Activated CD4-positive, alpha-beta T cell treated with anti-CD3 and anti-CD28 coated beads for 1 hour (primary cell): ENCODE data around the gene PIK3R2.
"Not testable (repeated sequence)": the region's sequence is repeated elsewhere in the genome, so short reads cannot be mapped to it uniquely, and the experiment has no call there.

Experiments
- DNase-seq: peaks from one replicate; pipeline ENCODE4 v3.0.0-alpha.2; 2020

PIK3R2 gene

GRCh38 chr19:18205200-18205892 is 52.4 kb downstream of the PIK3R2 start:
- peak; percentile 42 for DNase-seq

GRCh38 chr19:18206018-18206417 is 53.1 kb downstream of the PIK3R2 start:
- no peak for DNase-seq

GRCh38 chr19:18208098-18208951 is 55.4 kb downstream of the PIK3R2 start:
- DNase-seq: peak; percentile 37

- DNase-seq: not testable (repeated sequence)
Observed at GRCh38 chr19:18209912-18210311, 56.9 kb downstream of the PIK3R2 start.

- no peak for DNase-seq
Observed at GRCh38 chr19:18211683-18212082, 58.7 kb downstream of the PIK3R2 start.

GRCh38 chr19:18214779-18215433 is 61.9 kb downstream of the PIK3R2 start:
- no peak for DNase-seq

GRCh38 chr19:18216789-18217188 is 63.8 kb downstream of the PIK3R2 start:
- DNase-seq: no peak

- DNase-seq: no peak
Observed at GRCh38 chr19:18218159-18218558, 65.2 kb downstream of the PIK3R2 start.

GRCh38 chr19:18218600-18218999 is 65.6 kb downstream of the PIK3R2 start:
- no peak for DNase-seq
